PC-3 (cell line): ENCODE results near the gene MTHFD1. TPM values are rescaled to one million over a fixed set of nuclear protein-coding genes. Genes with fewer than 3 reads are reported as not detected.
"Not testable (repeated sequence)": the region's sequence is repeated elsewhere in the genome, so short reads cannot be mapped to it uniquely, and the experiment has no call there.

ENCODE experiments used
- ATAC-seq: fragments of 200-7000 bp; cut with Tn5 transposase; 2 replicates; pipeline ENCODE4 v1.9.1; 2020; ENCODE audit warnings: mild to moderate bottlenecking, moderate library complexity
- BruUV-seq: library from RNA; stranded (reverse); fragments of 400-500 nt; replicated peaks from 2 replicates; lab custom pipeline; 2021; lab: Mats Ljungman, UMichigan
- CTCF ChIA-PET: fragments of 300-600 bp; sonication (Branson Sonifier 250); formaldehyde crosslinking; loops from one replicate; lab custom pipeline; 2022; ENCODE audit warnings: antibody characterized with exemption; lab: Charles Lee
- POLR2A ChIA-PET: fragments of 300-600 bp; sonication (Branson Sonifier 250); formaldehyde crosslinking; loops from one replicate; lab custom pipeline; 2022; ENCODE audit warnings: antibody characterized with exemption; ENCODE audit not compliant: unreplicated experiment; lab: Charles Lee
- DNase-seq: peaks from one replicate; pipeline ENCODE4 v3.0.0-alpha.2; 2015
- H2AFZ ChIP-seq: fragments of 300-600 bp; sonication (generic); 2 replicates; pipeline ENCODE4 v1.6.0; 2016; ENCODE audit warnings: antibody characterized with exemption, low read length
- H3F3A ChIP-seq: fragments of 300-600 bp; sonication (generic); one replicate; pipeline ENCODE4 v1.6.0; 2017; ENCODE audit warnings: antibody characterized with exemption, low read length, control low read depth, mild to moderate bottlenecking; ENCODE audit not compliant: unreplicated experiment
- H3K27ac ChIP-seq: fragments of 300-600 bp; sonication (generic); 2 replicates; pipeline ENCODE4 v1.5.1; 2016; ENCODE audit warnings: mild to moderate bottlenecking, low read length
- H3K27me3 ChIP-seq: fragments of 300-600 bp; sonication (generic); 2 replicates; pipeline ENCODE4 v1.6.1; 2016; ENCODE audit warnings: low read length, mixed read lengths
- H3K36me3 ChIP-seq: fragments of 300-600 bp; sonication (generic); 2 replicates; pipeline ENCODE4 v1.6.1; 2016; ENCODE audit warnings: low read depth, mixed run types, low read length, mixed read lengths
- H3K4me1 ChIP-seq: fragments of 300-600 bp; sonication (generic); 2 replicates; pipeline ENCODE4 v1.5.1; 2016; ENCODE audit warnings: low read length; ENCODE audit not compliant: insufficient read depth
- H3K4me2 ChIP-seq: fragments of 300-600 bp; sonication (generic); 2 replicates; pipeline ENCODE4 v1.6.0; 2016; ENCODE audit warnings: low read length
- H3K4me3 ChIP-seq: fragments of 300-600 bp; sonication (generic); 2 replicates; pipeline ENCODE4 v1.5.1; 2016; ENCODE audit warnings: mild to moderate bottlenecking, low read length, mixed read lengths
- H3K79me2 ChIP-seq: fragments of 300-600 bp; sonication (generic); 2 replicates; pipeline ENCODE4 v1.6.1; 2017; ENCODE audit warnings: low read length, mixed read lengths
- H3K9ac ChIP-seq: fragments of 300-600 bp; sonication (generic); 2 replicates; pipeline ENCODE4 v1.6.0; 2016; ENCODE audit warnings: mild to moderate bottlenecking, low read length
- H3K9me2 ChIP-seq: fragments of 300-600 bp; sonication (generic); replicated peaks from 2 replicates; pipeline ENCODE4 v1.6.1; 2016; ENCODE audit warnings: mixed run types, low read length, mixed read lengths
- H3K9me3 ChIP-seq: fragments of 300-600 bp; sonication (generic); 2 replicates; pipeline ENCODE4 v1.6.1; 2016; ENCODE audit warnings: low read length, mixed read lengths
- H4K20me1 ChIP-seq: fragments of 300-600 bp; sonication (generic); 2 replicates; pipeline ENCODE4 v1.6.1; 2016; ENCODE audit warnings: low read length, mixed read lengths
- CTCF ChIP-seq: fragments of 300-600 bp; sonication (generic); conservative IDR thresholded peaks from 2 replicates; pipeline ENCODE4 v1.5.1; 2017; ENCODE audit warnings: antibody characterized with exemption, low read depth, mild to moderate bottlenecking, low read length
- EZH2 ChIP-seq: fragments of 300-600 bp; sonication (generic); IDR thresholded peaks from one replicate; pipeline ENCODE4 v1.6.1; 2017; ENCODE audit warnings: antibody characterized with exemption, mild to moderate bottlenecking, low read length; ENCODE audit not compliant: unreplicated experiment
- EZH2phosphoT487 ChIP-seq: fragments of 300-600 bp; sonication (generic); IDR thresholded peaks from 2 replicates; pipeline ENCODE4 v1.6.1; 2018; ENCODE audit warnings: mild to moderate bottlenecking, antibody characterized with exemption, low read length, borderline replicate concordance
- intact Hi-C: fragments of 100-400 bp; cut with micrococcal nuclease; formaldehyde crosslinking; loops from 2 replicates; pipeline ENCODE4 v1.9.0; 2023
- total RNA-seq: library from RNA; depleted of rRNA; stranded (reverse); fragments of >200 nt; gene quantifications from 2 replicates; pipeline ENCODE4 v1.2.3, GENCODE V29; 2014

MTHFD1 gene
- total RNA-seq, 1 experiment from 2014 or later: 89.3 TPM

GRCh38 chr14:64391113-64391725, 3.1 kb downstream of the MTHFD1 start:
- TF ChIP-seq EZH2 (no peak), EZH2phosphoT487 (no peak), CTCF (no peak)
- DNase-seq (no peak), ATAC-seq (no peak)
- BruUV-seq: no TSS peak
- ChIA-PET CTCF (no interaction called here), POLR2A (interaction anchor here (0.5 kb wide), 1 partner anchor 114 kb away, joined by 3 read pairs; no protein-coding TSS in a partner anchor)
- peaks cover 12% of the 10 kb centered on the region for H3K36me3 ChIP-seq
- no peaks in the 10 kb centered on the region for H3F3A ChIP-seq
- no peak overlapping the region for H2AFZ ChIP-seq
- H3K27ac ChIP-seq: no peak overlapping the region
- no peaks in the 10 kb centered on the region for H3K27me3 ChIP-seq
- no peak overlapping the region for H3K9ac ChIP-seq
- intact Hi-C loops: no loop called here
- H3K4me1 ChIP-seq: peaks cover 11% of the 10 kb centered on the region; the same call in 1 of the 2 replicates
- no peak overlapping the region for H3K4me2 ChIP-seq
- H4K20me1 ChIP-seq: peaks cover 9% of the 10 kb centered on the region; the same call in 1 of the 2 replicates
- H3K9me3 ChIP-seq: no peaks in the 10 kb centered on the region
- H3K9me2 ChIP-seq: no peaks in the 10 kb centered on the region
- no peak overlapping the region for H3K4me3 ChIP-seq
- peaks cover 90% of the 10 kb centered on the region for H3K79me2 ChIP-seq

- no peak overlapping the region for H3K4me3 ChIP-seq
- ChIA-PET POLR2A (interaction anchor here (0.5 kb wide), 1 partner anchor 113 kb away, joined by 3 read pairs; no protein-coding TSS in a partner anchor), CTCF (interaction anchor here (0.6 to 0.9 kb wide), 2 partner anchors 38 to 48 kb away, joined by 3 read pairs; no protein-coding TSS in a partner anchor)
- no TSS peak for BruUV-seq
- H3K9me2 ChIP-seq: no peaks in the 10 kb centered on the region
- H3K79me2 ChIP-seq: peaks cover 90% of the 10 kb centered on the region
- H3F3A ChIP-seq: no peaks in the 10 kb centered on the region
- H3K4me2 ChIP-seq: no peak overlapping the region
- DNase-seq: no peak
- H3K36me3 ChIP-seq: peaks cover 12% of the 10 kb centered on the region
- peaks cover 9% of the 10 kb centered on the region; the same call in 1 of the 2 replicates for H4K20me1 ChIP-seq
- H3K9ac ChIP-seq: no peak overlapping the region
- intact Hi-C loops: no loop called here
- H3K4me1 ChIP-seq: peaks cover 11% of the 10 kb centered on the region; the same call in 1 of the 2 replicates
- no peak overlapping the region for H2AFZ ChIP-seq
- H3K27ac ChIP-seq: no peak overlapping the region
- H3K27me3 ChIP-seq: no peaks in the 10 kb centered on the region
- no peak for ATAC-seq
- H3K9me3 ChIP-seq: no peaks in the 10 kb centered on the region
- TF ChIP-seq CTCF: no peak
- TF ChIP-seq EZH2: no peak
- TF ChIP-seq EZH2phosphoT487: no peak
These were observed 3.8 kb downstream of the MTHFD1 start for GRCh38 chr14:64391986-64392385.

- H3K9ac ChIP-seq, intact Hi-C loops, H3K27ac ChIP-seq, H3K4me3 ChIP-seq, H3K9me2 ChIP-seq, ATAC-seq, H3K9me3 ChIP-seq, BruUV-seq, DNase-seq, H3K4me2 ChIP-seq, H3K27me3 ChIP-seq, H2AFZ ChIP-seq, H3K4me1 ChIP-seq, H3F3A ChIP-seq, H4K20me1 ChIP-seq, CTCF ChIA-PET, POLR2A ChIA-PET: not testable (repeated sequence)
- Histone ChIP-seq H3K79me2 (peaks cover 95% of the 10 kb centered on the region), H3K36me3 (peaks cover 12% of the 10 kb centered on the region)
These were observed 5.1 kb downstream of the MTHFD1 start for GRCh38 chr14:64393189-64393726.
